Effector memory CD8-positive, alpha-beta T cell (primary cell): ENCODE results near the gene EHBP1.

Source experiments
- ATAC-seq: fragments of 150-1000 bp; cut with Tn5 transposase; replicated peaks from 2 replicates; pipeline ENCODE4 v1.10.0; 2021; ENCODE audit warnings: mild to moderate bottlenecking, moderate library complexity
- DNase-seq, 3 experiments: peaks; one replicate each; pipeline ENCODE4 v3.0.0; 2021
- H3K27ac Mint-ChIP-seq, 2 donors: one replicate each; pipeline ENCODE4 v1.8.0; 2022; ENCODE audit warnings: mild to moderate bottlenecking in 2 of 2, mixed read lengths in 2 of 2, moderate library complexity in 2 of 2
- H3K27me3 Mint-ChIP-seq, 2 donors: one replicate each; pipeline ENCODE4 v1.8.0; 2022; ENCODE audit warnings: mixed read lengths in 2 of 2
- H3K36me3 Mint-ChIP-seq: one replicate; pipeline ENCODE4 v1.8.0; 2022; ENCODE audit warnings: mild to moderate bottlenecking, moderate library complexity, mixed read lengths; ENCODE audit not compliant: insufficient read depth
- H3K4me1 Mint-ChIP-seq, 2 donors: one replicate each; pipeline ENCODE4 v1.8.0; 2022; ENCODE audit warnings: low read depth in 2 of 2, mixed read lengths in 2 of 2
- H3K4me3 Mint-ChIP-seq, 2 donors: one replicate each; pipeline ENCODE4 v1.8.0; 2022; ENCODE audit warnings: mild to moderate bottlenecking in 2 of 2, mixed read lengths in 2 of 2, moderate library complexity in 2 of 2
- H3K9me3 Mint-ChIP-seq, 2 donors: one replicate each; pipeline ENCODE4 v1.8.0; 2022; ENCODE audit warnings: mixed read lengths in 2 of 2
- total RNA-seq, 9 experiments: gene quantifications; one replicate each; lab custom pipeline; 2026; lab: John Stamatoyannopoulos, UW

The EHBP1 gene
- 14.6 to 50.0 (median 21.6) reads per million in 9 experiments for total RNA-seq

DNA sequence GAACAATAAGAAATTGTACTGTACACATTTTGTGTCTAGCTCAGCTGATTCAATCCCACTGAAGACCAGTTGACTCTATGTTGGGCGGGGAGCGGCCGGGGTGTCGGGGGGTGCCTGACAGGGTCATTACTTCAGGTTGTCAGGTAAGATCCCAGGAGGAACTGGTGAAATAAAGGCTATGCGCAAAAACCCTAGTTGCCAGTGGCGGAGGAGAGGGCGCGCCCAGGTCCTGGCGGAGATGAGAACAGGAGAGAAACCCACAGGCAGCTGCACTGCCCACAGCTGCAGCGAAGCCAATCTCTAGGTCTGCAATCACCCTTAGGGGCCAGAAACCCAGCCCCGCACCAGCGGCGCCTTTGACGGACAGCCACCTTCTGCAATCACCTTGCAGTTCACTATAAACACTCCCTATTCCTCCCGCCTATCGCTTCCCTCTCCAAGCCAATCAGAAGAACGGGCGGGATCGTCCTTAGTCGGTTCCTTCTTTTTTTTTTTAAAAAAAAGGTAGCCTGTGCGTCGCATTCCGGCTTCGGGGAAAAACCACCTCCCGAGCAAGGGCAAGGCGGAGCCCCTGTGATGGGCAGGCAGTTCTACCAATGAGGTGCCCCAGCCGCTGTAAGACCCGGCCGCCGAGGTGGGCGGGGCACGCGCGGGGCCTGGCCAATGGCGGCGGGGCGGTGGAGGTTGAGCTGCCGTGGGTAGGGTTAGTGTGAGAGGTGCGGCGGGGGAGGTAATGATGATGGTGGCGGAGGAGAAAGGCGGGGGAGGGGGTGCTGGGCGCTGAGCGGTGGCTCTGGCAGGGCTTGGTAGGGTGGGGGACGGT is at the start of gene EHBP1:
Gene EHBP1 (plus strand): TSS at position 707 of the 823 bp plus-strand sequence. CDS start 1,479 bp downstream, outside the sequence.
- peak; percentile 94 for ATAC-seq
- peak; percentile 97 for DNase-seq
- H3K27ac Mint-ChIP-seq: peak within 1 kb of the TSS; percentile 84 to 92
- peaks cover 27 to 32% of the 10 kb centered on the region in 2 donors for H3K4me1 Mint-ChIP-seq
- peaks cover 13% of the 10 kb centered on the region for H3K36me3 Mint-ChIP-seq
- H3K9me3 Mint-ChIP-seq: no peaks in the 10 kb centered on the region
- H3K27me3 Mint-ChIP-seq: no peaks in the 10 kb centered on the region
- peak within 1 kb of the TSS; percentile 88 to 94 for H3K4me3 Mint-ChIP-seq

- Mint-ChIP-seq H3K4me1 (peaks cover 0 to 2% of the 10 kb centered on the region in 2 donors), H3K9me3 (no peaks in the 10 kb centered on the region), H3K27me3 (peaks cover 3 to 8% of the 10 kb centered on the region in 2 donors), H3K27ac (no peak overlapping the region), H3K4me3 (no peak overlapping the region), H3K36me3 (no peaks in the 10 kb centered on the region)
- ATAC-seq (no peak), DNase-seq (no peak)
Observed at GRCh38 chr2:62657783-62658182, 47.7 kb upstream of the EHBP1 start.

DNA sequence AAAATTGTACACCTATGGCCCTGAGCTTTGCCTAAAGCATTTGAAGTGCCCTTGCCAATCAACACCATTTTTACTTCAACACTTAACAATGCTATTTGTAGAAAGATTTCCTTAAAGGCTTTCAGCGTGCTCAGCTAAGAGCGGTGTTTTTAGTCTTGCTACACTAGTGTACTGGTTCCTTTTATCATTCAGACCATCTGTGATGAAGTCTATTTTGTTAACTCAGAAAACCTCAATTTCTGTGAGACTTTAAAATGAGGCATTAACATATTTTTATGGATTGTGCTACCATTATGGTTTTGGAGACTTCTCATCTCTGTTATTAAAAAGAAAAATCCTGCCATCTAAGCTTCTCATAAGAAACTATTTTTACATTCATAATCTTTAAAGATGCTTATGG is 46.6 kb upstream of the EHBP1 start:
- no peaks in the 10 kb centered on the region for H3K9me3 Mint-ChIP-seq
- peaks cover 0 to 2% of the 10 kb centered on the region in 2 donors for H3K4me1 Mint-ChIP-seq

GRCh38 chr2:62660087-62660486 is 45.4 kb upstream of the EHBP1 start:
- Mint-ChIP-seq H3K27ac (no peak overlapping the region), H3K9me3 (no peaks in the 10 kb centered on the region), H3K27me3 (peaks cover 8 to 9% of the 10 kb centered on the region in 2 donors), H3K36me3 (no peaks in the 10 kb centered on the region), H3K4me3 (peak overlapping the region in 1 of 2 donors; percentile 3), H3K4me1 (peaks cover 2 to 3% of the 10 kb centered on the region in 2 donors)
- DNase-seq (no peak), ATAC-seq (no peak)

More for the DNA sequence above, 46.6 kb upstream of the EHBP1 start:
- Mint-ChIP-seq H3K27me3 (peaks cover 8 to 10% of the 10 kb centered on the region in 2 donors), H3K27ac (no peak overlapping the region), H3K4me3 (no peak overlapping the region), H3K36me3 (no peaks in the 10 kb centered on the region)
- DNase-seq (no peak), ATAC-seq (no peak)

DNA sequence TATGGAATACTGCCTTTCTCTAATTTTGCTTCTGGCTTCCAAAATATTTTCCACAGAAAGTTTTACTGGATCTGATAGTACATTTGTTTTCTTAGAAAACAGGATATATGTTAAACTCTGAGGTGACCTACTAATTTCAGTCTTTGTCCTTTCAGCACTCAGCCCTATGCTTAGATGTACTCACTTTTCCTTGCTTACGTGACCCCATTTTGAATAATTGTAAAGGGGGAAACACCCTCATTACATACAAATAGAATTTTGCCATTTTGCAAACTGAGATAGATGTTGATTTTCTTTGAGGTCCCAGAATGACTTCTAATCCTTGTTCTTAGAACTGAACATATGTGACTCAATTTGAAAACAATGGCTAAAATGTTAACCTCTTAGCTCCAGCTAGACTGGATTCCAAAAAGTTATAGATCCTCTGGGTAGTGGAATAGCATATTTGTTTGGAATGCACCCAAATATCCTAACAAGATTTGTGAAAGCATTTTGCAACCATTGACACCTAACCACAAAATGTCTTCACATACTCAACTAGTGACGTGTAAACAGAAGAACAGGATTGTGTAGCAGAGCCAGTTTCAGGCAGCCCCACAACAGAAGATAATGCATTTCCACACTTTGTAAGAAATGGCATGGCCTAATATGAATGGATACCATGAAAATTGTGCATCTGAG is 44.8 kb upstream of the EHBP1 start:
- Mint-ChIP-seq H3K4me1 (peaks cover 2 to 3% of the 10 kb centered on the region in 2 donors), H3K9me3 (no peaks in the 10 kb centered on the region), H3K27me3 (peaks cover 8 to 14% of the 10 kb centered on the region in 2 donors), H3K27ac (no peak overlapping the region), H3K4me3 (no peak overlapping the region), H3K36me3 (no peaks in the 10 kb centered on the region)
- ATAC-seq: no peak
- no peak for DNase-seq

DNA sequence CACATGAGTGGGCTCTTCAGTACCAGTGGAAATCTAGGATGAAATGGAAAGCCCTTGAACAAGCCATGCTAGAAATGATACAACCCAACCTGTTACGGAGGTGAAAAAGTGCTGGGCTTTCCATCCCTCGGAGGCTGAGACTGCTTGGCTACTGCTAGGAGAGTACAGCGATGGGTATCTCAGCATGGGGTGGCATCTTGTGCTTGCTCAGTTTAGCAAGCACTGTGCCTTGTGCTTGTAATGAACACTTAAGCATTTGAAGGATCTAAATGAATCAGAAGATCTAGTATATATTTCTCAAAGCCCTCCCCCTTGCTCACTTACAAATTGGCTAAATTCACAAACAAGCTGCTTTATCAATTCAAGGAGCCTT is 44.3 kb upstream of the EHBP1 start:
- no peaks in the 10 kb centered on the region for H3K36me3 Mint-ChIP-seq
- no peaks in the 10 kb centered on the region for H3K9me3 Mint-ChIP-seq
- no peak for DNase-seq
- peaks cover 8 to 17% of the 10 kb centered on the region in 2 donors for H3K27me3 Mint-ChIP-seq
- peaks cover 2 to 3% of the 10 kb centered on the region in 2 donors for H3K4me1 Mint-ChIP-seq
- H3K27ac Mint-ChIP-seq: no peak overlapping the region
- no peak overlapping the region for H3K4me3 Mint-ChIP-seq
- ATAC-seq: no peak

DNA sequence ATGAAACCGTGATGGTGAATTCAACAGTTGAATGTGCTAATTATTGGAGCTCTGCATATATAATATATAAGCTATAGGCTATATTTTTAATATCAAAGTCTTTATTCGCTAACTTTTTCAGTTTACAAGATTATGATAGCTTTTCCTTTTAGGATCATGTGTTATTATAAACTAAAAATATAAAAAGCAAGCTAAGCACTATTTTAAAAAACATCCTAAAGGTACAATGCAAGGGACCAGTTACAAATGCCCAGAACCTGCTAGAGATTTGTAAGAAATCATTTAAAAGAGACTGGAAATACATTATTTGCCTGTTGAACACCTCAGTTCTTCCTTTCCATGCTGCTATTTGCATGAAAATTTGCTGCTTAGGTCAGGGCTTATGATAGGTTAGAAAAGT is 43.4 kb upstream of the EHBP1 start:
- H3K9me3 Mint-ChIP-seq: no peaks in the 10 kb centered on the region
- ATAC-seq (no peak), DNase-seq (no peak)
- no peak overlapping the region for H3K4me3 Mint-ChIP-seq
- H3K27ac Mint-ChIP-seq: no peak overlapping the region
- peaks cover 8 to 17% of the 10 kb centered on the region in 2 donors for H3K27me3 Mint-ChIP-seq
- no peaks in the 10 kb centered on the region for H3K36me3 Mint-ChIP-seq
- peaks cover 2 to 3% of the 10 kb centered on the region in 2 donors for H3K4me1 Mint-ChIP-seq

DNA sequence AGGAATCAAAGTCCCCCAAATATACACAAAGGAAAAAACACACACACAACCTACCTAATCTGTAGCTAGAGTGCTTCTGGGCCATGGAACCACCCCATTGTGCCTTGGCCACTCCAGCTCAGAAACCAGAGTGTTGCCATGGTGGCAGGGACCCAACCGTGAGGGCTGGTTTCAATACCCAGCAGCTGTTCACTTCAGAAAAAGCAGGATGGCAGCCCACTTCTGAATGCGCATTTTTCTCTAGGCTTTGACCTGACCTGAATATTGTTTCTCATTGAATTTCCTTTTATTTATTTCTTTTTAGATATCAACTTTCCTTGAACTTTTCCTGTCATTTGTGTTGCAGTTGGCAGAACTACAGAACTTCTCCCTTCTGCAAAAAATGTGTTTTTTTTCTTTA is 43.0 kb upstream of the EHBP1 start:
- peaks cover 2 to 3% of the 10 kb centered on the region in 2 donors for H3K4me1 Mint-ChIP-seq
- ATAC-seq (no peak), DNase-seq (no peak)
- H3K27ac Mint-ChIP-seq: no peak overlapping the region
- no peaks in the 10 kb centered on the region for H3K36me3 Mint-ChIP-seq
- H3K27me3 Mint-ChIP-seq: peaks cover 8 to 17% of the 10 kb centered on the region in 2 donors
- no peak overlapping the region for H3K4me3 Mint-ChIP-seq
- no peaks in the 10 kb centered on the region for H3K9me3 Mint-ChIP-seq

GRCh38 chr2:62663411-62663810 is 42.1 kb upstream of the EHBP1 start:
- no peak for ATAC-seq
- Mint-ChIP-seq H3K9me3 (no peaks in the 10 kb centered on the region), H3K27ac (no peak overlapping the region), H3K4me3 (no peak overlapping the region), H3K27me3 (peaks cover 8 to 17% of the 10 kb centered on the region in 2 donors), H3K4me1 (peaks cover 2 to 3% of the 10 kb centered on the region in 2 donors), H3K36me3 (no peaks in the 10 kb centered on the region)
- no peak for DNase-seq

- no peak overlapping the region for H3K4me3 Mint-ChIP-seq
- no peaks in the 10 kb centered on the region for H3K36me3 Mint-ChIP-seq
- H3K27me3 Mint-ChIP-seq: peaks cover 8 to 17% of the 10 kb centered on the region in 2 donors
- H3K27ac Mint-ChIP-seq: no peak overlapping the region
- H3K9me3 Mint-ChIP-seq: no peaks in the 10 kb centered on the region
- ATAC-seq (no peak), DNase-seq (no peak)
- peaks cover 2 to 3% of the 10 kb centered on the region in 2 donors for H3K4me1 Mint-ChIP-seq
Observed at GRCh38 chr2:62663920-62664795, 41.4 kb upstream of the EHBP1 start.

DNA sequence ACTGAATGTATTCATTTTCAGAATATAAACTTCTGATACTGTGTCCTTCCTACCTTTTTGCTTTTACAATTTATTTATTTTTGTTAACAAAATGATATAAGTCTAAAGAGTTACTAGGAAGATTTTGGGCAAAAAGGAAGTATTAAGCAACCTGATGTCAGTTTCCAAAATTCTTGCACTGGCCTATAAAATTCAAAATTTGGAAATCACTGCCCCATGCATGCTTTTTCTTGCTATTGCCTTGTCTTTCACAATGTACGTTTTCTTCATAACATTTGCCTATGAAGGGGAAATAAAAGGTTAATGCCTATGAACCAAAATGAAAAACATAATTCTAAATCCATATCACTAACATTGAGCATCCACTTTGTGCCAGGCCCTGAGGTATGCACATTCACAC is 40.1 kb upstream of the EHBP1 start:
- H3K4me1 Mint-ChIP-seq: peaks cover 0 to 3% of the 10 kb centered on the region in 2 donors
- H3K36me3 Mint-ChIP-seq: no peaks in the 10 kb centered on the region
- H3K27me3 Mint-ChIP-seq: peaks cover 8 to 17% of the 10 kb centered on the region in 2 donors
- H3K9me3 Mint-ChIP-seq: no peaks in the 10 kb centered on the region
- no peak for DNase-seq
- no peak overlapping the region for H3K4me3 Mint-ChIP-seq
- no peak for ATAC-seq
- no peak overlapping the region for H3K27ac Mint-ChIP-seq

DNA sequence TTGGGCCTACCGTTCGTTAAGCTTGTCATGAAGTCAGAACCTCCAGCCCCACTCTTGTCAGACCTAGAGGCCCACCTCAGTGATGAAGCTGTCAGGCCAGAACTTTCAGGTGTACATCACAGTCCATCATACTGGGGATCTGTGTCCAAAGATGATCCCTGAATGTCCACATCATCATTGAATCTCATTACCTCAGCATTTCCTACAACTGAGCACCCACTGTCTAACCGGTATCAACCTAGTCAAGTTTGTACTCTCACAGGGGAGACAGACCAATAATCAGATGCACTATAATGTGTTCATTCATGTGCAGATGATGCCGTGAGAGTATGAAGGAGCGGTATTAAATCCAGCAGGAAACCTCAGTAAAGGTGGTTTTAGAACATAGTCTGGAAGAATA is 36.3 kb upstream of the EHBP1 start:
- ATAC-seq (no peak), DNase-seq (no peak)
- Mint-ChIP-seq H3K27ac (no peak overlapping the region), H3K9me3 (no peaks in the 10 kb centered on the region), H3K4me3 (no peak overlapping the region), H3K36me3 (no peaks in the 10 kb centered on the region), H3K27me3 (peaks cover 0 to 11% of the 10 kb centered on the region in 2 donors), H3K4me1 (peaks cover 0 to 3% of the 10 kb centered on the region in 2 donors)

DNA sequence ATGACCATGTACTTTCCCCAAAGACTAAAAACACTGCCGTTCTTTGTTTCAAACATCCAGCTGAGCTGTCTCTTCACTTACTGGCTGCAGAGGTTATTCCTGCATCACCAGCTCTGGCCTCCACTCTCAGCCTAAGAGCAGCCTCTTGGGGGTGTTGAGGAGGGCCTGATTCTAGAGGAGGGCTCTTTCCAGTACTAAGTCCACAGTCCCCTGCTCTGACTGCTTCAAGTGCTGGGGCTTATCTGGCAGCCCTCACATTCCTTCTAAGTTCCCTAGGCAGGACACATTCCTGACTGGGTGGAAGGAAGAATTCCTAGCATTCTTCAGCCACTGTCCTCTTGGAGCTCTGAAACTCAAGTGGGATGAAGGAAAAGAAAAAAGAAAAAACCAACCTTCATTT is 32.9 kb upstream of the EHBP1 start:
- H3K27me3 Mint-ChIP-seq: no peaks in the 10 kb centered on the region
- no peak overlapping the region for H3K27ac Mint-ChIP-seq
- H3K36me3 Mint-ChIP-seq: no peaks in the 10 kb centered on the region
- H3K9me3 Mint-ChIP-seq: no peaks in the 10 kb centered on the region
- ATAC-seq (no peak), DNase-seq (no peak)
- H3K4me1 Mint-ChIP-seq: no peaks in the 10 kb centered on the region
- no peak overlapping the region for H3K4me3 Mint-ChIP-seq
